BLaER1 (cell line): ENCODE data around the gene SMARCA4.
A peak's percentile ranks its signal among the peaks of the same experiment; 100 is the strongest.

Experiments
- H3K27ac ChIP-seq: shearing (Covaris generic); formaldehyde crosslinking; 2 replicates; pipeline ENCODE4 v1.8.1; 2022
- H3K27me3 ChIP-seq: shearing (Covaris generic); formaldehyde crosslinking; 2 replicates; pipeline ENCODE4 v1.8.1; 2022
- H3K36me3 ChIP-seq: shearing (Covaris generic); formaldehyde crosslinking; 2 replicates; pipeline ENCODE4 v1.8.1; 2022
- H3K4me1 ChIP-seq: shearing (Covaris generic); formaldehyde crosslinking; 2 replicates; pipeline ENCODE4 v1.8.1; 2022
- H3K4me2 ChIP-seq: shearing (Covaris generic); formaldehyde crosslinking; 2 replicates; pipeline ENCODE4 v1.8.1; 2022
- H3K4me3 ChIP-seq: shearing (Covaris generic); formaldehyde crosslinking; 2 replicates; pipeline ENCODE4 v1.8.1; 2022
- H3K9ac ChIP-seq: shearing (Covaris generic); formaldehyde crosslinking; 2 replicates; pipeline ENCODE4 v1.8.1; 2022
- H3K9me3 ChIP-seq: shearing (Covaris generic); formaldehyde crosslinking; 2 replicates; pipeline ENCODE4 v1.8.1; 2022
- H4K20me1 ChIP-seq: shearing (Covaris generic); formaldehyde crosslinking; 2 replicates; pipeline ENCODE4 v1.8.1; 2022
- Cebpa-rat ChIP-seq: shearing (Covaris generic); IDR thresholded peaks from 2 replicates; pipeline ENCODE4 v1.8.1; 2022

SMARCA4 gene

GRCh38 chr19:11058246-11059030 lies 97.6 kb downstream of the SMARCA4 start:
- H3K27me3 ChIP-seq = no peaks in the 10 kb centered on the region
- H3K27ac ChIP-seq = 0 out of 2 replicates have a peak overlapping the region, but pooled peaks have one; percentile 18
- H3K36me3 ChIP-seq = peaks cover 97% of the 10 kb centered on the region
- H3K9ac ChIP-seq = no peak overlapping the region
- H3K4me2 ChIP-seq = no peak overlapping the region
- H3K4me1 ChIP-seq = peaks cover 24% of the 10 kb centered on the region
- no peaks in the 10 kb centered on the region for H3K9me3 ChIP-seq
- H3K4me3 ChIP-seq = no peak overlapping the region
- no peak for TF ChIP-seq Cebpa-rat
- H4K20me1 ChIP-seq = peaks cover 32% of the 10 kb centered on the region

- Histone ChIP-seq H3K4me2 (no peak overlapping the region), H3K27me3 (no peaks in the 10 kb centered on the region), H3K9ac (no peak overlapping the region), H3K4me3 (no peak overlapping the region), H4K20me1 (peaks cover 19% of the 10 kb centered on the region), H3K4me1 (peaks cover 15% of the 10 kb centered on the region; the same call in 1 of the 2 replicates), H3K27ac (no peak overlapping the region), H3K36me3 (peaks cover 97% of the 10 kb centered on the region), H3K9me3 (no peaks in the 10 kb centered on the region)
- no peak for TF ChIP-seq Cebpa-rat
These were observed 98.9 kb downstream of the SMARCA4 start for GRCh38 chr19:11059511-11060358.

GRCh38 chr19:11061952-11062351 lies 101.1 kb downstream of the SMARCA4 start:
- H3K4me2 ChIP-seq = no peak overlapping the region
- no peak overlapping the region for H3K4me3 ChIP-seq
- peaks cover 11% of the 10 kb centered on the region for H4K20me1 ChIP-seq
- H3K27me3 ChIP-seq = no peaks in the 10 kb centered on the region
- H3K4me1 ChIP-seq = peaks cover 11% of the 10 kb centered on the region; the same call in 1 of the 2 replicates
- H3K9ac ChIP-seq = no peak overlapping the region
- no peaks in the 10 kb centered on the region for H3K9me3 ChIP-seq
- 0 out of 2 replicates have a peak overlapping the region, but pooled peaks have one; percentile 7 for H3K27ac ChIP-seq
- TF ChIP-seq Cebpa-rat = no peak
- peaks cover 97% of the 10 kb centered on the region for H3K36me3 ChIP-seq

- peaks cover 5% of the 10 kb centered on the region; the same call in 1 of the 2 replicates for H3K4me1 ChIP-seq
- no peak overlapping the region for H3K4me2 ChIP-seq
- no peak overlapping the region for H3K4me3 ChIP-seq
- no peak for TF ChIP-seq Cebpa-rat
- H3K27me3 ChIP-seq = no peaks in the 10 kb centered on the region
- H4K20me1 ChIP-seq = peaks cover 10% of the 10 kb centered on the region; the same call in 1 of the 2 replicates
- H3K27ac ChIP-seq = no peak overlapping the region
- H3K36me3 ChIP-seq = peaks cover 93% of the 10 kb centered on the region
- no peak overlapping the region for H3K9ac ChIP-seq
- no peaks in the 10 kb centered on the region; the same call in 1 of the 2 replicates for H3K9me3 ChIP-seq
These were observed 102.6 kb downstream of the SMARCA4 start for GRCh38 chr19:11063434-11063833.

GRCh38 chr19:11064831-11065303 lies 104.0 kb downstream of the SMARCA4 start:
- no peaks in the 10 kb centered on the region for H3K27me3 ChIP-seq
- no peak overlapping the region for H3K27ac ChIP-seq
- H3K4me3 ChIP-seq = no peak overlapping the region
- peaks cover 10% of the 10 kb centered on the region; the same call in 1 of the 2 replicates for H4K20me1 ChIP-seq
- TF ChIP-seq Cebpa-rat = no peak
- H3K9ac ChIP-seq = no peak overlapping the region
- H3K9me3 ChIP-seq = no peaks in the 10 kb centered on the region; the same call in 1 of the 2 replicates
- H3K36me3 ChIP-seq = peaks cover 80% of the 10 kb centered on the region
- H3K4me1 ChIP-seq = peaks cover 13% of the 10 kb centered on the region
- H3K4me2 ChIP-seq = no peak overlapping the region

- H4K20me1 ChIP-seq = peaks cover 10% of the 10 kb centered on the region; the same call in 1 of the 2 replicates
- H3K4me1 ChIP-seq = peaks cover 21% of the 10 kb centered on the region
- no peak for TF ChIP-seq Cebpa-rat
- H3K36me3 ChIP-seq = peaks cover 65% of the 10 kb centered on the region
- H3K4me2 ChIP-seq = no peak overlapping the region
- H3K27me3 ChIP-seq = no peaks in the 10 kb centered on the region
- no peak overlapping the region for H3K27ac ChIP-seq
- H3K9ac ChIP-seq = no peak overlapping the region
- H3K4me3 ChIP-seq = no peak overlapping the region
- no peaks in the 10 kb centered on the region; the same call in 1 of the 2 replicates for H3K9me3 ChIP-seq
These were observed 105.5 kb downstream of the SMARCA4 start for GRCh38 chr19:11066326-11066725.

GRCh38 chr19:11067356-11068113 lies 106.7 kb downstream of the SMARCA4 start:
- Histone ChIP-seq H3K4me3 (no peak overlapping the region), H3K27me3 (no peaks in the 10 kb centered on the region), H3K4me2 (no peak overlapping the region), H3K36me3 (peaks cover 53% of the 10 kb centered on the region), H4K20me1 (peaks cover under 1% of the 10 kb centered on the region; the same call in 1 of the 2 replicates), H3K27ac (no peak overlapping the region), H3K9ac (no peak overlapping the region), H3K9me3 (no peaks in the 10 kb centered on the region; the same call in 1 of the 2 replicates), H3K4me1 (peaks cover 25% of the 10 kb centered on the region)
- no peak for TF ChIP-seq Cebpa-rat

GRCh38 chr19:11069561-11069960 lies 108.7 kb downstream of the SMARCA4 start:
- H3K4me2 ChIP-seq = peak overlapping the region; percentile 22
- TF ChIP-seq Cebpa-rat = no peak
- H3K9me3 ChIP-seq = no peaks in the 10 kb centered on the region; the same call in 1 of the 2 replicates
- no peaks in the 10 kb centered on the region for H4K20me1 ChIP-seq
- no peak overlapping the region for H3K4me3 ChIP-seq
- H3K27ac ChIP-seq = peak overlapping the region; percentile 55; the same call in 1 of the 2 replicates
- H3K36me3 ChIP-seq = peaks cover 33% of the 10 kb centered on the region
- peaks cover 45% of the 10 kb centered on the region for H3K4me1 ChIP-seq
- no peak overlapping the region for H3K9ac ChIP-seq
- H3K27me3 ChIP-seq = no peaks in the 10 kb centered on the region

- no peak overlapping the region for H3K4me3 ChIP-seq
- H3K27me3 ChIP-seq = no peaks in the 10 kb centered on the region
- peaks cover 51% of the 10 kb centered on the region for H3K4me1 ChIP-seq
- no peaks in the 10 kb centered on the region for H4K20me1 ChIP-seq
- H3K4me2 ChIP-seq = peak overlapping the region; percentile 22
- H3K9me3 ChIP-seq = no peaks in the 10 kb centered on the region; the same call in 1 of the 2 replicates
- H3K36me3 ChIP-seq = peaks cover 28% of the 10 kb centered on the region
- H3K9ac ChIP-seq = no peak overlapping the region
- no peak for TF ChIP-seq Cebpa-rat
- H3K27ac ChIP-seq = peak overlapping the region; percentile 55; the same call in 1 of the 2 replicates
These were observed 109.3 kb downstream of the SMARCA4 start for GRCh38 chr19:11070123-11070522.
